DND-41 (cell line): ENCODE data around the gene SART3.

Source experiments
- CTCF ChIP-seq: IDR thresholded peaks from 2 replicates; pipeline ENCODE4 v1.5.1; 2012; ENCODE audit warnings: borderline replicate concordance, low read length, moderate library complexity, mild to moderate bottlenecking; ENCODE audit not compliant: poor library complexity, severe bottlenecking; ENCODE audit errors: extremely low read depth
- EZH2 ChIP-seq: IDR thresholded peaks from 3 replicates; pipeline ENCODE4 v1.6.1; 2012; ENCODE audit warnings: borderline replicate concordance, low read depth, mild to moderate bottlenecking, moderate library complexity, low read length, inconsistent platforms; ENCODE audit not compliant: severe bottlenecking

GRCh38 chr12:108562348-108563135 is 1.6 kb upstream of the SART3 start, which contains the start of gene ISCU:
- TF ChIP-seq CTCF (peak; percentile 1), EZH2 (no peak)
